Smooth muscle cell (in vitro differentiated cells): ENCODE results near the gene RUNX1. TPM values are rescaled to one million over a fixed set of nuclear protein-coding genes. Genes with fewer than 3 reads are reported as not detected.
A peak's percentile ranks its signal among the peaks of the same experiment; 100 is the strongest.

ENCODE experiments used
- DNase-seq: peaks from one replicate; lab custom pipeline; 2025; ENCODE audit not compliant: unreplicated experiment; lab: John Stamatoyannopoulos, UW
- H2AFZ ChIP-seq: fragments of 200-600 bp; sonication (generic); 2 replicates; pipeline ENCODE4 v1.6.0; 2016; ENCODE audit warnings: antibody characterized with exemption, low read depth, mild to moderate bottlenecking
- H3F3A ChIP-seq: fragments of 200-600 bp; sonication (generic); 2 replicates; pipeline ENCODE4 v1.6.0; 2017; ENCODE audit warnings: antibody characterized with exemption, low read depth
- H3K27ac ChIP-seq: fragments of 200-600 bp; sonication (generic); 2 replicates; pipeline ENCODE4 v1.5.1; 2016; ENCODE audit warnings: low read depth, mild to moderate bottlenecking
- H3K27me3 ChIP-seq: fragments of 200-600 bp; sonication (generic); 2 replicates; pipeline ENCODE4 v1.6.1; 2016; ENCODE audit warnings: low read depth, mild to moderate bottlenecking
- H3K36me3 ChIP-seq: fragments of 200-600 bp; sonication (generic); 2 replicates; pipeline ENCODE4 v1.5.1; 2016; ENCODE audit warnings: low read depth
- H3K4me1 ChIP-seq: fragments of 200-600 bp; sonication (generic); 2 replicates; pipeline ENCODE4 v1.5.1; 2016; ENCODE audit warnings: low read depth
- H3K4me2 ChIP-seq: fragments of 200-600 bp; sonication (generic); 2 replicates; pipeline ENCODE4 v1.6.0; 2016; ENCODE audit warnings: mild to moderate bottlenecking
- H3K4me3 ChIP-seq: fragments of 200-600 bp; sonication (generic); 2 replicates; pipeline ENCODE4 v1.5.1; 2016; ENCODE audit warnings: mild to moderate bottlenecking
- H3K79me2 ChIP-seq: fragments of 200-600 bp; sonication (generic); 2 replicates; pipeline ENCODE4 v1.6.0; 2016; ENCODE audit warnings: low read depth, mild to moderate bottlenecking
- H3K9ac ChIP-seq: fragments of 200-600 bp; sonication (generic); 2 replicates; pipeline ENCODE4 v1.6.0; 2016; ENCODE audit warnings: low read depth
- H3K9me3 ChIP-seq: fragments of 200-600 bp; sonication (generic); replicated peaks from 2 replicates; pipeline ENCODE4 v1.5.1; 2016; ENCODE audit warnings: low read depth
- H4K20me1 ChIP-seq: fragments of 200-600 bp; sonication (generic); 2 replicates; pipeline ENCODE4 v1.6.0; 2016; ENCODE audit warnings: low read depth
- WGBS: methylation state at CpG from one replicate; pipeline ENCODE4 v1.1.7; 2016; ENCODE audit warnings: low lambda C conversion rate; 5-methylcytosine and 5-hydroxymethylcytosine counted together
- polyA plus RNA-seq: library from polyadenylated mRNA; unstranded; fragments of >200 nt; fragmentation: Nextera tagmentation; extraction: Ambion mirVana; gene quantifications from 2 replicates; pipeline ENCODE4 v1.2.1, GENCODE V29; 2016
- total RNA-seq: library from RNA; depleted of rRNA; stranded (reverse); fragments of >200 nt; gene quantifications from 2 replicates; pipeline ENCODE4 v1.2.3, GENCODE V29; 2014
- TF ChIP-seq, protein P1 (sequence below): fragments of 200-600 bp; sonication (generic); IDR thresholded peaks from 2 replicates; pipeline ENCODE4 v1.5.1; 2017; ENCODE audit warnings: borderline replicate concordance, mild to moderate bottlenecking, antibody characterized with exemption; ENCODE audit not compliant: insufficient read depth, poor library complexity, severe bottlenecking

RUNX1 gene
- total and polyA plus RNA-seq, 2 experiments from 2014 or later, result 33.4 to 97.6 TPM

DNA sequence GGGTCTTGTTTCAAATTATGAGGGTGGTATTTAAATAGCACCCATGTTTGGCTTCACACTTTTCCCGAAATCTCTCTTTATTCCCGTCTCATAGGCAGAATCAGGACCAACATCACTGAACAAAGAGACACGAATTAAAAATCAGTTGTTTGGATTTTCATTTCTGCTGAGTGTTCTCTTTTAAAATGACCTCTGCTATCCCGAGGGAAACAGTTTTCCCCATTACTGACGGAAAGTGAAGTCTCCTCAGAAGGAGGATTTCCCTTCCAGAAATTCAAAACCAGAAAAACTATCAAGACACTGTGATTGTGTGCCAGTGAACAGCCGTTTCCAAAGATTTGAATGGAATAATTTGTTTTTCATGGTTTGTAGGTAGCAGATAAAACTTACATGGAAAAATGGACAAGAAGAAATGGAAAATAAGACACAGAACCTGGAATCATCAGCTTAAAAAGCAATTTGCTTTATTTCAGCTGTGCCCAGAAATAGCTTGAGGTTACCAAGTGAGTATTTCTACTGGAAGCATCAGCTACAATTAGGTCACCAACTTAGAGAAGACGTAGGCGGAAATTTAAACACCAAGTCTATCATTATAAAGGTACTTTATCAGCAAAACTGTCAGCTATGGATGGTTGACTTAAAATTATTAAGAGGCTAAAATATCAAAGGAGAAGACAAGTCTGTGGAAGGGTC is 68.5 kb downstream of the RUNX1 start:
- peak overlapping the region; percentile 6 for H3K9ac ChIP-seq
- no peak overlapping the region for H3K4me2 ChIP-seq
- 82% methylated on average over 8 of the region's 8 CpGs for WGBS
- H3K4me1 ChIP-seq, result peaks cover 4% of the 10 kb centered on the region
- no peak overlapping the region for H3K4me3 ChIP-seq
- H3K36me3 ChIP-seq, result no peaks in the 10 kb centered on the region
- H3K79me2 ChIP-seq, result peaks cover 15% of the 10 kb centered on the region
- H3F3A ChIP-seq, result peaks cover 17% of the 10 kb centered on the region
- H4K20me1 ChIP-seq, result no peaks in the 10 kb centered on the region
- H3K27me3 ChIP-seq, result no peaks in the 10 kb centered on the region
- TF ChIP-seq, protein P1, sequence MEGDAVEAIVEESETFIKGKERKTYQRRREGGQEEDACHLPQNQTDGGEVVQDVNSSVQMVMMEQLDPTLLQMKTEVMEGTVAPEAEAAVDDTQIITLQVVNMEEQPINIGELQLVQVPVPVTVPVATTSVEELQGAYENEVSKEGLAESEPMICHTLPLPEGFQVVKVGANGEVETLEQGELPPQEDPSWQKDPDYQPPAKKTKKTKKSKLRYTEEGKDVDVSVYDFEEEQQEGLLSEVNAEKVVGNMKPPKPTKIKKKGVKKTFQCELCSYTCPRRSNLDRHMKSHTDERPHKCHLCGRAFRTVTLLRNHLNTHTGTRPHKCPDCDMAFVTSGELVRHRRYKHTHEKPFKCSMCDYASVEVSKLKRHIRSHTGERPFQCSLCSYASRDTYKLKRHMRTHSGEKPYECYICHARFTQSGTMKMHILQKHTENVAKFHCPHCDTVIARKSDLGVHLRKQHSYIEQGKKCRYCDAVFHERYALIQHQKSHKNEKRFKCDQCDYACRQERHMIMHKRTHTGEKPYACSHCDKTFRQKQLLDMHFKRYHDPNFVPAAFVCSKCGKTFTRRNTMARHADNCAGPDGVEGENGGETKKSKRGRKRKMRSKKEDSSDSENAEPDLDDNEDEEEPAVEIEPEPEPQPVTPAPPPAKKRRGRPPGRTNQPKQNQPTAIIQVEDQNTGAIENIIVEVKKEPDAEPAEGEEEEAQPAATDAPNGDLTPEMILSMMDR, result no peak
- no peak for DNase-seq
- H3K9me3 ChIP-seq, result no peaks in the 10 kb centered on the region
- H2AFZ ChIP-seq, result no peak overlapping the region
- peak overlapping the region; percentile 69 for H3K27ac ChIP-seq

DNA sequence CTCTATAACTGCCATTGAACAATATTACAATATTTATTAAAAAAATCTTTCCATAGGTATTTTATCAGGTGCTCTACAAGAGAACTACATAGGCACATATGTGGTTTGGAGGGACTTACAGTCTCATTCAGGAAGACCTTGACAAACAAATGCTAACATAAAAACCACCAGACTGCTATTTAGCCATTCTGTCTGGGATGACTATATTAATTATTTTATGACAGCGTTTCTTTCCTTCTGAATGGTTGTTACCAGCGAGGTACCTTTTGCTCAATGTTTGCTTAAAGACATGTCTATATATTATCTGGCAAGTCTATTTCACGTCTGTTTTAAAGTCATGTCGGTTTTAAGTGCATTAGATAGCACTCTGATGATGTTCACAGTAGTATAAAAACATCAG is 69.7 kb downstream of the RUNX1 start:
- Histone ChIP-seq H2AFZ (no peak overlapping the region), H4K20me1 (peaks cover 5% of the 10 kb centered on the region), H3F3A (peaks cover 17% of the 10 kb centered on the region), H3K79me2 (peaks cover 7% of the 10 kb centered on the region), H3K9me3 (no peaks in the 10 kb centered on the region), H3K4me1 (peaks cover 4% of the 10 kb centered on the region), H3K4me3 (no peak overlapping the region), H3K27ac (no peak overlapping the region), H3K9ac (no peak overlapping the region), H3K36me3 (no peaks in the 10 kb centered on the region), H3K4me2 (no peak overlapping the region), H3K27me3 (no peaks in the 10 kb centered on the region)
- 81% methylated on average over 4 of the region's 4 CpGs for WGBS
- no peak for DNase-seq
- TF ChIP-seq, protein P1, result no peak

DNA sequence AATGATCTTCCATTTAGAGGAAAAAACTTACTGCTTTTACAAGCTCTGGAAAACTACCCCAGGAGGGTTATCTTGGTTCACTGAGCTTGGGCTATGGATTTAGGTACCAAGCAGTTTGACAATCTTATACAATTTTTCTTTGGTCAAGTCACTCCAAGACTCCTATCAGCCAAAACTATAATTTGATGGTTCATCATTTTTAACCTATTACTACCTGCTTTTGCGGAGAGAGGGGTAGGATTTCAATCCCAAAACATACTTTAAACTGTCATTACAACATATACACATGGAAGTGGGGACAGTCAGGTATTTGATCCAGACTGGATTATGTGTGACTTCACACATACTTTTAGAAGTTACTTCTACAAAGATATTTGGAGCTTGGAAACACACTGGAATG is 71.8 kb downstream of the RUNX1 start:
- H3F3A ChIP-seq, result no peaks in the 10 kb centered on the region
- no peak overlapping the region for H2AFZ ChIP-seq
- no peak overlapping the region for H3K27ac ChIP-seq
- no peaks in the 10 kb centered on the region for H3K36me3 ChIP-seq
- no peak for DNase-seq
- peaks cover 16% of the 10 kb centered on the region for H4K20me1 ChIP-seq
- H3K4me1 ChIP-seq, result no peaks in the 10 kb centered on the region
- no peaks in the 10 kb centered on the region for H3K27me3 ChIP-seq
- H3K4me3 ChIP-seq, result no peak overlapping the region
- no peak overlapping the region for H3K9ac ChIP-seq
- TF ChIP-seq, protein P1, result no peak
- no peak overlapping the region for H3K4me2 ChIP-seq
- 100% methylated on average over 1 of the region's 1 CpG for WGBS
- H3K79me2 ChIP-seq, result peaks cover 16% of the 10 kb centered on the region
- H3K9me3 ChIP-seq, result no peaks in the 10 kb centered on the region
